Muscle of leg (tissue), 11 donors: Measurements from ENCODE around the gene FBXW4. TPM values are rescaled to one million over a fixed set of nuclear protein-coding genes. Genes with fewer than 3 reads are reported as not detected.
"Not testable (repeated sequence)": the region's sequence is repeated elsewhere in the genome, so short reads cannot be mapped to it uniquely, and the experiment has no call there.

ENCODE experiments used
- DNase-seq: peaks from one replicate; pipeline ENCODE4 v3.0.0; 2013
- H3K27ac ChIP-seq: one replicate; pipeline ENCODE4 v1.5.1; 2013; ENCODE audit warnings: mild to moderate bottlenecking, low read length, control low read depth
- H3K27me3 ChIP-seq: one replicate; pipeline ENCODE4 v1.6.1; 2013; ENCODE audit warnings: low read length; ENCODE audit not compliant: control insufficient read depth, insufficient read depth
- H3K36me3 ChIP-seq: one replicate; pipeline ENCODE4 v1.6.1; 2013; ENCODE audit warnings: low read length; ENCODE audit not compliant: control insufficient read depth, insufficient read depth
- H3K4me1 ChIP-seq: one replicate; pipeline ENCODE4 v1.6.1; 2013; ENCODE audit warnings: low read length; ENCODE audit not compliant: control insufficient read depth, insufficient read depth
- H3K4me3 ChIP-seq: one replicate; pipeline ENCODE4 v1.5.1; 2013; ENCODE audit warnings: low read length, control low read depth
- H3K9me3 ChIP-seq: replicated peaks from 2 replicates; pipeline ENCODE4 v1.6.1; 2013; ENCODE audit warnings: low read depth, low read length; ENCODE audit not compliant: control insufficient read depth
- WGBS: methylation state at CpG from one replicate; pipeline ENCODE4 v1.1.5; 2013; ENCODE audit warnings: missing lambda C conversion rate; ENCODE audit not compliant: insufficient coverage; 5-methylcytosine and 5-hydroxymethylcytosine counted together
- polyA plus RNA-seq, 8 donors: library from polyadenylated mRNA; unstranded; fragments of 120-200 nt; gene quantifications; one replicate each; pipeline versions ENCODE4 v1.2.1 to v1.2.3, GENCODE V29; 2013; ENCODE audit warnings: inconsistent platforms in 1 of 8, low replicate concordance in 1 of 8; ENCODE audit not compliant: insufficient read length in 8 of 8, insufficient read depth in 1 of 8
- total RNA-seq: library from RNA; stranded (reverse); fragments of 120-200 nt; gene quantifications from one replicate; pipeline ENCODE4 v1.2.4, GENCODE V29; 2013

Gene FBXW4
- total and polyA plus RNA-seq, 9 donors, result 38.0 to 51.5 (median 44.1) TPM

DNA sequence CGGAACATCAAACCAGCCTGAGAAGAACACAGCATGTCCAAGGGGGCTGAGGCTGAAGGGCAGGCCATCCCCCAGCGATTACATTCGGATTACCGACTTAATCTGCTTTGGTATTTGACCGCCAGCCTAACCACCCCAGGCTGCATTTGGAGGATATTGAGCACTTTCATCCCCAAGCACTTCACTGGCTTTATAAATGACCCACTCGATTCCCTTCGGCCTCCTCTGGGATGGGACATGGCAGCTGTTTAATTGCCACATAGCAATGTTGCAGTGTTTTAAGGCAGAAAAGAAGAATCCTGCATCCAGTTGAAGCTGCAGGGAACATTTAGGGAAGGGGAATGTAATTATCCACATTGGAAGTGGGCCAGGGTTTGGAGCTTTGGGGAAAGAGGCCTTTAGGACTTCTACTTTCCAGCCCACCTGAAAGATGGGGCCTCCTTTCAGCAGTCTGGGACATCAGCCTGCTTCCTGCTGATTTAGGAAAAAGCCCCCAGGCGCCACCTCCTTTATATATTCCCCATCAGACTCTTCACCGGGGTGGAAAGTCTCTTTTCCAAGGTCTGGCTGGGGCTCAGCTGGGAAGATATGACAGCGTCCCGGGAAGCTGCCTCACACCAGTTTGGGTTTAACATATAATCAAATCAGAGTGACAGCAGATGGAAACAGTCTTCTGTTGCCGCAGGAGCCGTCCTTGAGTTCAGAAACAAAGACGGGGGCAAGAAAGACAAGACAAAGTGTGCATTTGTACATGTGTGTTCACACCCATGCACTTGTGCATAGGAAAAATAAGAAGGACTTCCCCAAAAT lies 97.7 kb downstream of the FBXW4 start:
- Histone ChIP-seq H3K36me3 (peaks cover 13% of the 10 kb centered on the region), H3K27me3 (no peaks in the 10 kb centered on the region), H3K4me1 (peaks cover 5% of the 10 kb centered on the region), H3K4me3 (no peak overlapping the region), H3K27ac (no peak overlapping the region), H3K9me3 (no peaks in the 10 kb centered on the region)
- WGBS, result 48% methylated on average over 7 of the region's 14 CpGs
- DNase-seq, result no peak

DNA sequence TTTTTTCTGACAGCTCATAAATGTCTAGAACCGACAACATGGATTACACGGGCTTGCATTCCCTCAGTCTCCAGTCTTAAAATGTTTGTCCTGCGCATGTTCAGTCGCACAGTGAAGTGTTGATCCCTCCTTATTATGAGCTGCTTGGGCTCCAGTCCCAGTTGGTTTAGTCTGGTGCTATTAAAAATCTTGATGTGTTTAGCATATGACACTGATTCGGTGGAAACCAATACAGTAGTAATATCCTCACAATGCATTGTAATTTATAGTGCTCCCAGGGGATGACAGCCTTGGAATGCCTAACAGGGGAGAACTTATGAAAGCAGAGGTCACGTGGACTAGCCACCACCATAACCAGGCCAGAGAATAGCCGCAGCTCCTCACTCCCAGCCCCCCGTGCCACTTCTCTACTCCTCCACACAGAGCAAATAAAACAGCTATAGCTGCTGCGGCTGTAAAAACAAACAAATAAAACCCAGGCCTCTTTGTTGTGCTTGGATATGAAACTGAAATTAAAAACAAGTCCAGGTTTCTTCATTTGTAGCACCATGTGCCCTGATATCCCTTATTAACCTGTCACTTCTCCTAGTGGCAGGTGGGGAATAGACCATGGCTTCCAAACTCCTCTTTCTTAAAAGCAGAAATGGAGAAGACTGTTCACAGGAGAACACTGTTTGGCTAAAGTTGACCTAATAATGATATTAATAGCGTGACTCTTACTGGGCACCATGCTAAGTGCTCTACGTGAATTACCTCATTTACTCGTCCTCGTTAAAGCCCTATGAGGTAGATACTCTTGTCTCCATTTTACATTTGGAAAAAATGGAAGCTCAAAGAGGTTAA lies 99.2 kb downstream of the FBXW4 start:
- 20% methylated on average over 1 of the region's 13 CpGs for WGBS
- DNase-seq, result peak; percentile 66
- H3K27ac ChIP-seq, result no peak overlapping the region

DNA sequence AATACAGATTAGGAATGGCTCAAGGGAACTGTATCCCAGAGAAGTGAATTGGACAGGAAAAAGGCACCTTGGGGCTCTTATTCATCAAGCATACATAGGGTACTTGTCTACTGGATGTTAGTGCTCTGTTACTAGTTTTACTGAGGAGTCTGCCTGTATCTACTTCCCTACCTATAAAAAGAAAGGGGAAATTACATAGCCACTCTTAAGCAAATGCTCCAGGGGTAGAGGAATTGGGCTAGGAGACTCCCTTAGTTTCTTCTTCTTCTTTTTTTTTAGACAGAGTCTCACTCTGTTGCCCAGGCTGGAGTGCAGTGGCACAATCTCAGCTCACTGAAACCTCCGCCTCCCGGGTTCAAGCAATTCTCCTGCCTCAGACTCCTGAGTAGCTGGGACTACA lies 101.6 kb downstream of the FBXW4 start:
- not testable (repeated sequence) for H3K27me3 ChIP-seq, H3K36me3 ChIP-seq, H3K4me3 ChIP-seq, H3K27ac ChIP-seq, H3K9me3 ChIP-seq
- peaks cover 12% of the 10 kb centered on the region for H3K4me1 ChIP-seq
- peak; percentile 40 for DNase-seq
- no CpG with 5 or more reads among the region's 2 CpGs for WGBS

More for the DNA sequence above, 99.2 kb downstream of the FBXW4 start:
- Histone ChIP-seq H3K4me3 (no peak overlapping the region), H3K9me3 (no peaks in the 10 kb centered on the region), H3K4me1 (peaks cover 5% of the 10 kb centered on the region), H3K27me3 (no peaks in the 10 kb centered on the region), H3K36me3 (peaks cover 8% of the 10 kb centered on the region)

DNA sequence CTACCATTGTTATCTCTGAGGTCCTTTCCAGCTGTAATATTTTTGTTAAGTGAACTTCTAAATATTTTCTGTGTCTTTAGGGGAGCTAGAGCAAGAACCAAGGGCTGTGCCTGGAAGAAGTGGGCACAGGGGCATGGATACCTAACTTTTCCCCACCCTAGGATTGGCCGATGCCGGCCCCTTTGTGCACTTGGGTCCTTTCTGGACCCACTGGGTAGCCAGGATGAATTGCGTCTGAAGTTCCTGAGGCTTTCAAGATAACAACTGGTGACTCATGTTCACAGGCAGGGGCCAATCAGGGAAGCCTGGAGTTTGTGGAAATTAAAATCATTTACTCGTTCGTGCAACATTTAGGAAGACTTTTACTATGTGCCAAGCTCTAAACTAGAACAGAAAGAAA lies 106.1 kb downstream of the FBXW4 start:
- Histone ChIP-seq H3K4me1 (peaks cover 17% of the 10 kb centered on the region), H3K27ac (no peak overlapping the region), H3K4me3 (peak overlapping the region; percentile 98), H3K27me3 (no peaks in the 10 kb centered on the region), H3K9me3 (no peaks in the 10 kb centered on the region), H3K36me3 (peaks cover 16% of the 10 kb centered on the region)
- 79% methylated on average over 5 of the region's 5 CpGs for WGBS
- no peak for DNase-seq

GRCh38 chr10:101587725-101588653 lies 107.0 kb downstream of the FBXW4 start, which contains the start of the genes DPCD and POLL:
DPCD (plus strand) TSS chr10:101588321; CDS start chr10:101588337, 16 bp downstream.
POLL (minus strand) TSS chr10:101588257; CDS start chr10:101587360, 897 bp downstream.
- H3K36me3 ChIP-seq, result peaks cover 23% of the 10 kb centered on the region
- peak within 1 kb of the TSS; percentile 98 for H3K4me3 ChIP-seq
- WGBS, result under 1% methylated on average over 32 of the region's 50 CpGs
- no peaks in the 10 kb centered on the region for H3K27me3 ChIP-seq
- H3K4me1 ChIP-seq, result peaks cover 17% of the 10 kb centered on the region
- no peaks in the 10 kb centered on the region for H3K9me3 ChIP-seq
- peak; percentile 99 for DNase-seq
- peak within 1 kb of the TSS; percentile 88 for H3K27ac ChIP-seq

- DNase-seq, result no peak
- 95% methylated on average over 9 of the region's 9 CpGs for WGBS
- H3K4me1 ChIP-seq, result peaks cover 17% of the 10 kb centered on the region
Observed at GRCh38 chr10:101585841-101586240, 109.1 kb downstream of the FBXW4 start.

DNA sequence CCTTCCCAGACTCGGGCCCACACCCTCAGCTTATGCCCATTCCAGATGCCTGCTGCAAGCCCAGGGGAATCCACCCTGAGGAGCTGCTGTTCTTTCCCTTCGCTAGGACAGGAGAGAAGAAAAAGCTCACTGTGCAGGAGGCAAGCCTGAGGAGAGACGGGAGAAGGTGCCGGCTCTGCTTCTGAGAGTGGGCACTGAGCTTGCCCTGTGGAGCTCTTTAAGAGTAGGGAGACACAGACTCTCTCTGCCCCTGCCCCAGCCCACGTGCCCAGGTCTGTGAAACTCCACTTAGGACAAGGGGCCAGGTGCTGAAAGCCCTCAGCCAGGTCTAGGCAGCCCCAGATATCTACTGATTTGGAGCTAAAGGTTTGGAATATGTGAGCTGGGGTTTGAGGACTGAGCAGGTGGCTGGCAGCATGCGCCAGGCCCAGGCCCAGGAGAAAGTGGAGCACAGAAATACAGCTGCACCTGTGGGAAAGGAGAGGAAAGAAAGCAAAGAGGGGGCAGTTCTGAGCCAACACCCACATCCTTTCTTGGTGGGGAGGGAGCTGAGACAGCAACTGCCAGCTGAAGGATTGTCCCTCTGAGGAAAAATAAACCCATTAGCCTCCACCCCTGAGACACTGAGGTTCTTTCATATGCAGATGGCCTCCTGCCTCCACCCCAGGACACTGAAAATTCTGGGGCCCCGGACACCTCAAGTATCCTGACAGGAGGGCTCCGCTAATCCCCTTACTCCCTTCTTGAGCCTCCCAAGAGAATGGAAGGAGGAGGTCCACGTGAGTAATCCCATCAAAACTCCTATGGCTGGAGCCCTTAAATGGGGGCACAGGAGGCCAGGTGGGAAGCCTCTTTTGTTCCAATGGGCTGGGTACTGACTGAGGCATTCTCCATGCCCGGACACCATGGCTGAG lies 114.2 kb downstream of the FBXW4 start:
- 83% methylated on average over 3 of the region's 10 CpGs for WGBS
- DNase-seq, result no peak

More at GRCh38 chr10:101585841-101586240, 109.1 kb downstream of the FBXW4 start:
- no peak overlapping the region for H3K27ac ChIP-seq
- no peak overlapping the region for H3K4me3 ChIP-seq
- H3K36me3 ChIP-seq, result peaks cover 44% of the 10 kb centered on the region
- no peaks in the 10 kb centered on the region for H3K27me3 ChIP-seq
- no peaks in the 10 kb centered on the region for H3K9me3 ChIP-seq

DNA sequence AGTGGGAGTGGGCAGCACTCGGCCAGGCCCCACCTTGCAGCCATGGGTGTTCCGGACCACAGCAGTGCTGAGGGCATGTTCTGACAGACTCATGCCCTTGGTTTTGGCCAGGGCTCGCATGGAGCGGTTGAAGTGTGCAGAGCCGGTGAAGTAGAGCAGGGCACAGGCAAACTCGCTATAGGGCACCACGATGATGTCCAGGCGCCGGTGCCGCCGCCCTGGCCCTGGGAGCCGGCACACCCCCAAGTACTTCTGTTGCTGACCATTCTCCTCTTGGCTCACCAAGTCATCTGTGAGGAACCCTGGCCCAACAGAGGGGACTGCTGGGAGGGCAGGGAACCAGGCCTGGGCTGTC lies 115.5 kb downstream of the FBXW4 start:
- no peak for DNase-seq
- Histone ChIP-seq H3K27ac (no peak overlapping the region), H3K4me1 (no peaks in the 10 kb centered on the region), H3K27me3 (no peaks in the 10 kb centered on the region), H3K4me3 (no peak overlapping the region), H3K9me3 (no peaks in the 10 kb centered on the region), H3K36me3 (peaks cover 69% of the 10 kb centered on the region)
- 95% methylated on average over 12 of the region's 12 CpGs for WGBS

More for the DNA sequence above, 114.2 kb downstream of the FBXW4 start:
- no peaks in the 10 kb centered on the region for H3K27me3 ChIP-seq
- peaks cover 78% of the 10 kb centered on the region for H3K36me3 ChIP-seq
- H3K4me3 ChIP-seq, result no peak overlapping the region
- H3K9me3 ChIP-seq, result no peaks in the 10 kb centered on the region
- H3K27ac ChIP-seq, result no peak overlapping the region
- no peaks in the 10 kb centered on the region for H3K4me1 ChIP-seq
